Esophagus squamous epithelium (tissue), 4 donors: ENCODE results near the gene PRKCB.

Experiments used
- POLR2A ChIP-seq, 4 donors: fragments of 450-650 bp; IDR thresholded peaks; one replicate each; pipeline ENCODE4 v1.6.1; 2017; ENCODE audit warnings: antibody characterized with exemption in 4 of 4, mild to moderate bottlenecking in 4 of 4, moderate library complexity in 3 of 4
- TF ChIP-seq, protein P1 (sequence below), 6 experiments: fragments of 450-650 bp in 4 of 6; fragments of 200-600 bp in 2 of 6; sonication (generic) in 2 of 6; IDR thresholded peaks; one replicate each; pipeline ENCODE4 v1.5.1; 2016 to 2019; ENCODE audit warnings: antibody characterized with exemption in 6 of 6, mild to moderate bottlenecking in 4 of 6, moderate library complexity in 4 of 6

GRCh38 chr16:23877107-23878070 lies 41.6 kb downstream of the PRKCB start:
- TF ChIP-seq, protein P1, sequence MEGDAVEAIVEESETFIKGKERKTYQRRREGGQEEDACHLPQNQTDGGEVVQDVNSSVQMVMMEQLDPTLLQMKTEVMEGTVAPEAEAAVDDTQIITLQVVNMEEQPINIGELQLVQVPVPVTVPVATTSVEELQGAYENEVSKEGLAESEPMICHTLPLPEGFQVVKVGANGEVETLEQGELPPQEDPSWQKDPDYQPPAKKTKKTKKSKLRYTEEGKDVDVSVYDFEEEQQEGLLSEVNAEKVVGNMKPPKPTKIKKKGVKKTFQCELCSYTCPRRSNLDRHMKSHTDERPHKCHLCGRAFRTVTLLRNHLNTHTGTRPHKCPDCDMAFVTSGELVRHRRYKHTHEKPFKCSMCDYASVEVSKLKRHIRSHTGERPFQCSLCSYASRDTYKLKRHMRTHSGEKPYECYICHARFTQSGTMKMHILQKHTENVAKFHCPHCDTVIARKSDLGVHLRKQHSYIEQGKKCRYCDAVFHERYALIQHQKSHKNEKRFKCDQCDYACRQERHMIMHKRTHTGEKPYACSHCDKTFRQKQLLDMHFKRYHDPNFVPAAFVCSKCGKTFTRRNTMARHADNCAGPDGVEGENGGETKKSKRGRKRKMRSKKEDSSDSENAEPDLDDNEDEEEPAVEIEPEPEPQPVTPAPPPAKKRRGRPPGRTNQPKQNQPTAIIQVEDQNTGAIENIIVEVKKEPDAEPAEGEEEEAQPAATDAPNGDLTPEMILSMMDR (IDR thresholded peaks at IDR 0.05): no peak
- no peak for TF ChIP-seq POLR2A (IDR thresholded peaks at IDR 0.05)
